Small intestine (tissue), 7 donors: ENCODE measurements around the gene FAM43B. TPM values are rescaled to one million over a fixed set of nuclear protein-coding genes. Genes with fewer than 3 reads are reported as not detected.

Experiments
- DNase-seq, 2 donors: peaks; one replicate each; pipeline versions ENCODE4 v3.0.0 to v3.0.0-alpha.2; 2013
- FAIRE-seq: peaks from 2 replicates; lab custom pipeline; 2012; peaks lifted over from hg19 to GRCh38; lab: Jason Lieb, UNC
- H3K27ac ChIP-seq, 3 donors: one replicate each; pipeline ENCODE4 v1.5.1; 2013; ENCODE audit warnings: low read length in 2 of 3, mild to moderate bottlenecking in 2 of 3, control low read depth in 1 of 3, inconsistent platforms in 1 of 3, low read depth in 1 of 3, moderate library complexity in 1 of 3
- H3K27me3 ChIP-seq, 3 donors: one replicate each; pipeline ENCODE4 v1.6.1; 2013; ENCODE audit warnings: low read length in 3 of 3, inconsistent platforms in 1 of 3; ENCODE audit not compliant: control insufficient read depth in 3 of 3, insufficient read depth in 3 of 3
- H3K36me3 ChIP-seq, 3 donors: one replicate each; pipeline ENCODE4 v1.6.1; 2013; ENCODE audit warnings: low read length in 3 of 3, inconsistent platforms in 1 of 3, low read depth in 1 of 3, mild to moderate bottlenecking in 1 of 3, moderate library complexity in 1 of 3; ENCODE audit not compliant: control insufficient read depth in 3 of 3, insufficient read depth in 2 of 3
- H3K4me1 ChIP-seq, 3 donors: one replicate each; pipeline ENCODE4 v1.6.1; 2013; ENCODE audit warnings: low read length in 2 of 3, inconsistent platforms in 1 of 3, low read depth in 1 of 3, mild to moderate bottlenecking in 1 of 3, moderate library complexity in 1 of 3; ENCODE audit not compliant: control insufficient read depth in 3 of 3, insufficient read depth in 2 of 3
- H3K4me3 ChIP-seq, 3 donors: one replicate each; pipeline ENCODE4 v1.5.1; 2013; ENCODE audit warnings: low read length in 3 of 3, control low read depth in 1 of 3, inconsistent platforms in 1 of 3, low read depth in 1 of 3, mild to moderate bottlenecking in 1 of 3, moderate library complexity in 1 of 3
- H3K9me3 ChIP-seq, 2 donors: one replicate each; pipeline ENCODE4 v1.6.1; 2013; ENCODE audit warnings: low read depth in 1 of 2, low read length in 1 of 2; ENCODE audit not compliant: control insufficient read depth in 2 of 2, insufficient read depth in 1 of 2
- WGBS, 3 donors: extraction: QIAGEN DNeasy Blood & Tissue Kit; methylation state at CpG; one replicate each; pipeline ENCODE4 v1.1.7; 2013; 5-methylcytosine and 5-hydroxymethylcytosine counted together
- polyA plus RNA-seq, 4 donors: library from polyadenylated mRNA; stranded (reverse) in 3 of 4; unstranded in 1 of 4; fragments of 200-250 nt in 3 of 4; fragments of 120-200 nt in 1 of 4; gene quantifications; one replicate each; pipeline versions ENCODE4 v1.2.1 to v1.2.3, GENCODE V29; 2013
- donor health status: healthy with polysubstance abuse.
- donor health status: control.
- donor health status: control.
- donor health status: Bipolar disorder and iron deficiency.
- donor health status: healthy.

The FAM43B gene
- polyA plus RNA-seq, 4 donors, result 0.16 to 0.75 (median 0.27) TPM; not detected in 1

GRCh38 chr1:20590306-20590777 is 38.0 kb downstream of the FAM43B start:
- FAIRE-seq (no peak), DNase-seq (peak; percentile 45 to 60)
- Histone ChIP-seq H3K4me3 (no peak overlapping the region), H3K4me1 (peaks cover 0 to 3% (median 0%) of the 10 kb centered on the region in 3 donors), H3K27ac (peak overlapping the region in 1 of 3 donors; percentile 60), H3K9me3 (peaks cover 0 to 5% of the 10 kb centered on the region in 2 donors), H3K36me3 (no peaks in the 10 kb centered on the region), H3K27me3 (peaks cover 3 to 41% (median 20%) of the 10 kb centered on the region in 3 donors)
- 18 to 34% (median 22%) methylated on average over 7 of the region's 7 CpGs for WGBS, 3 donors

GRCh38 chr1:20593756-20594155 is 41.4 kb downstream of the FAM43B start:
- Histone ChIP-seq H3K27me3 (peaks cover 3 to 31% (median 20%) of the 10 kb centered on the region in 3 donors), H3K36me3 (no peaks in the 10 kb centered on the region), H3K4me3 (no peak overlapping the region), H3K9me3 (no peaks in the 10 kb centered on the region), H3K27ac (no peak overlapping the region), H3K4me1 (peaks cover 0 to 2% (median 0%) of the 10 kb centered on the region in 3 donors)
- FAIRE-seq, result no peak
- 49 to 74% (median 63%) methylated on average over 5 of the region's 5 CpGs for WGBS, 3 donors
- no peak for DNase-seq

- no peaks in the 10 kb centered on the region for H3K36me3 ChIP-seq
- H3K4me3 ChIP-seq, result no peak overlapping the region
- H3K9me3 ChIP-seq, result no peaks in the 10 kb centered on the region
- DNase-seq (no peak), FAIRE-seq (no peak)
- 86 to 88% (median 87%) methylated on average over 14 of the region's 14 CpGs for WGBS, 3 donors
- peaks cover 3 to 21% (median 12%) of the 10 kb centered on the region in 3 donors for H3K27me3 ChIP-seq
- no peaks in the 10 kb centered on the region for H3K4me1 ChIP-seq
- H3K27ac ChIP-seq, result no peak overlapping the region
Observed at GRCh38 chr1:20594746-20595145, 42.4 kb downstream of the FAM43B start.

GRCh38 chr1:20596106-20596505 is 43.7 kb downstream of the FAM43B start:
- H3K36me3 ChIP-seq, result no peaks in the 10 kb centered on the region
- H3K4me1 ChIP-seq, result no peaks in the 10 kb centered on the region
- no peaks in the 10 kb centered on the region for H3K9me3 ChIP-seq
- no peak overlapping the region for H3K4me3 ChIP-seq
- H3K27ac ChIP-seq, result no peak overlapping the region
- FAIRE-seq, result no peak
- WGBS, 3 donors, result 60 to 64% (median 62%) methylated on average over 6 of the region's 6 CpGs
- peaks cover 3 to 10% (median 3%) of the 10 kb centered on the region in 3 donors for H3K27me3 ChIP-seq
- DNase-seq, result no peak

GRCh38 chr1:20597650-20598049 is 45.3 kb downstream of the FAM43B start:
- DNase-seq, result no peak
- Histone ChIP-seq H3K27ac (no peak overlapping the region), H3K27me3 (peaks cover 0 to 3% (median 2%) of the 10 kb centered on the region in 3 donors), H3K4me1 (no peaks in the 10 kb centered on the region), H3K4me3 (no peak overlapping the region), H3K9me3 (no peaks in the 10 kb centered on the region), H3K36me3 (no peaks in the 10 kb centered on the region)
- FAIRE-seq, result no peak
- WGBS, 3 donors, result 63 to 87% (median 69%) methylated on average over 3 of the region's 3 CpGs

- no peaks in the 10 kb centered on the region for H3K9me3 ChIP-seq
- peaks cover 0 to 1% (median 0%) of the 10 kb centered on the region in 3 donors for H3K27me3 ChIP-seq
- no peaks in the 10 kb centered on the region for H3K36me3 ChIP-seq
- WGBS, 3 donors, result 42 to 69% (median 64%) methylated on average over 5 of the region's 5 CpGs
- no peak overlapping the region for H3K27ac ChIP-seq
- no peak for FAIRE-seq
- no peaks in the 10 kb centered on the region for H3K4me1 ChIP-seq
- DNase-seq, result peak in 1 of 2 donors; percentile 18
- no peak overlapping the region for H3K4me3 ChIP-seq
Observed at GRCh38 chr1:20600156-20600555, 47.8 kb downstream of the FAM43B start.

- Histone ChIP-seq H3K27ac (no peak overlapping the region), H3K36me3 (no peaks in the 10 kb centered on the region), H3K4me1 (no peaks in the 10 kb centered on the region), H3K27me3 (no peaks in the 10 kb centered on the region), H3K9me3 (no peaks in the 10 kb centered on the region), H3K4me3 (no peak overlapping the region)
- no peak for FAIRE-seq
- 44 to 59% (median 50%) methylated on average over 5 of the region's 5 CpGs for WGBS, 3 donors
- no peak for DNase-seq
Observed at GRCh38 chr1:20601129-20601825, 48.9 kb downstream of the FAM43B start.

- H3K36me3 ChIP-seq, result no peaks in the 10 kb centered on the region
- no peak overlapping the region for H3K4me3 ChIP-seq
- no peak for DNase-seq
- no peak overlapping the region for H3K27ac ChIP-seq
- WGBS, 3 donors, result 83 to 94% (median 93%) methylated on average over 4 of the region's 4 CpGs
- H3K9me3 ChIP-seq, result no peaks in the 10 kb centered on the region
- no peaks in the 10 kb centered on the region for H3K4me1 ChIP-seq
- peaks cover 0 to 3% (median 0%) of the 10 kb centered on the region in 3 donors for H3K27me3 ChIP-seq
- no peak for FAIRE-seq
Observed at GRCh38 chr1:20602851-20603450, 50.6 kb downstream of the FAM43B start.
